ENCODE measurements around the gene CCR2. TPM values are rescaled to one million over a fixed set of nuclear protein-coding genes. Genes with fewer than 3 reads are reported as not detected.

CCR2 gene
- total RNA-seq, 1 donor from 2014 or later: 0.91 TPM

GRCh38 chr3:46350262-46350565 is 3.7 kb upstream of the CCR2 start:
- intact Hi-C loops (cut with DNase I): no loop called here
- ATAC-seq (ENCODE audit: poor library complexity) (no peak), DNase-seq (no peak)

DNA sequence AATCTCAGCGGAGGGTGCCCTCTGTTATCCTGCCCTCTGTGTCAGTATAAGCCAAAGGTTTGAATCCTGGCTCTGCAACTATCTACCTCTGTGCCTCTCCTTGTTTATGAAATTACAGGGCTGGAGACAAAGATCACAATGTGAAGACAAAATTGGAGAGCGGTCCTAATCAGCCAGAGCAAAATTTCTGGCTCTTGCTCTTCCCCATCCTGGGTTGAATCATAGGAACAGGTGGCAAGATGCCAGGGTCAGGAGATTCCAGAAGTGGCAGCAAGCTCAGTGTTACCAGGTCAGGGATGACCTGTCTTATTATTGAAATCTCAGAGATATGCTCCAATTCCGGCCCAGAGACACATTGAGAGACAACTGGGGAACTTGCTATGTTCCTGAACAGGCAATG is 2.3 kb upstream of the CCR2 start:
- ATAC-seq (ENCODE audit: poor library complexity) (peak; percentile 58), DNase-seq (no peak)

GRCh38 chr3:46353090-46353489 is 821 bp upstream of the CCR2 start:
- intact Hi-C loops (cut with DNase I): no loop called here
- DNase-seq (no peak), ATAC-seq (ENCODE audit: poor library complexity) (no peak)

More for the DNA sequence above, 2.3 kb upstream of the CCR2 start:
- intact Hi-C loops (cut with DNase I): no loop called here

GRCh38 chr3:46354478-46354877 is 567 bp downstream of the CCR2 start:
- intact Hi-C loops (cut with DNase I): no loop called here
- ATAC-seq (ENCODE audit: poor library complexity) (no peak), DNase-seq (no peak)

- no peak for DNase-seq
- intact Hi-C loops (cut with DNase I): no loop called here
- ATAC-seq (ENCODE audit: poor library complexity): no peak
Measured at GRCh38 chr3:46354984-46355383, 1.1 kb downstream of the CCR2 start.

- ATAC-seq (ENCODE audit: poor library complexity): no peak
- intact Hi-C loops (cut with DNase I): no loop called here
- DNase-seq: no peak
Measured at GRCh38 chr3:46356276-46356675, 2.4 kb downstream of the CCR2 start.

- DNase-seq: no peak
- ATAC-seq (ENCODE audit: poor library complexity): no peak
- intact Hi-C loops (cut with DNase I): no loop called here
Measured at GRCh38 chr3:46356909-46357308, 3.0 kb downstream of the CCR2 start.

GRCh38 chr3:46358466-46358865 is 4.6 kb downstream of the CCR2 start:
- intact Hi-C loops (cut with DNase I): no loop called here
- no peak for DNase-seq
- no peak for ATAC-seq (ENCODE audit: poor library complexity)

- no peak for ATAC-seq (ENCODE audit: poor library complexity)
- intact Hi-C loops (cut with DNase I): no loop called here
Measured at GRCh38 chr3:46359733-46360493, 6.0 kb downstream of the CCR2 start.

GRCh38 chr3:46360907-46361306 is 7.0 kb downstream of the CCR2 start:
- intact Hi-C loops (cut with DNase I): no loop called here
- DNase-seq: peak; percentile 47
- no peak for ATAC-seq (ENCODE audit: poor library complexity)

More at GRCh38 chr3:46359733-46360493, 6.0 kb downstream of the CCR2 start:
- DNase-seq: no peak

DNA sequence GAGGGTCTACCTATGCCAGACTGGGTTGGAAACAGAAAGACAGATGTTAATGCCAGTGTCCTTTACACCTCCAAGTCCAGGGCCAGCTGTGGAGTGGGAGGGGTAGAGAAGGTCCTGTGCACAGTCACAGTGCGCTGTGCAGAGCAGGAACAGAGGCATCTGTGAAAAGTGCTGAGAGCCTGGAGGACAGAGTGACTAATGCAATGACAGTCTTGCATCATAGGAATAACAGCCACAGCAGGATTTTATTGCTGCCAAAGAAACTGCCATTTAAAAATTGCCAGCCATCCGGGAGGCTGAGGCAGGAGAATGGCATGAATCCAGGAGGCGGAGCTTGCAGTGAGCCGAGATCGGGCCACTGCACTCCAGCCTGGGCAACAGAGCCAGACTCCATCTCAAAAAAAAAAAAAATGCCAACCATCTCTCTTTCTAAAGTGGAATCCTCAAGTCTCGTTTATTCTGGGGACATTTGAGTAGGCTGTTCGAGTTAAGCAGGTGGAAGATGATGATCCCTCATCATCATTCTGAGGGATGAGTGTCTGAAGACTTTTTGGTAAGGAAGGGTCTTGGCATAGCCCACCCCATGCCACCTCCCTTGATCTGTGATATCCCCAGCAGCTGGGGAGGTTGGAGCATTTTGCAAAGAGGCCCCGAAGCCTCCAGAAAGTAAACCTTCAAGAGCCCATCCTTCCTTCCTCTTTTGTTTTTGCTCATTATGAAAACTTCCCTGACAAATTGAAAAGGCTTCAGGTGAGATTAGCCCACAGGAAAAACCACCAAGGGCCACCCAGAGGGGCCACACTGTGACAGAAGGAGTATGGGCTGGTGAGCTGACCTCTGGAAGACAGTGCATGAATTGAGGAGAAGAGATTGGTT is 7.7 kb downstream of the CCR2 start:
- peak; percentile 51 for DNase-seq
- ATAC-seq (ENCODE audit: poor library complexity): peak; percentile 80

DNA sequence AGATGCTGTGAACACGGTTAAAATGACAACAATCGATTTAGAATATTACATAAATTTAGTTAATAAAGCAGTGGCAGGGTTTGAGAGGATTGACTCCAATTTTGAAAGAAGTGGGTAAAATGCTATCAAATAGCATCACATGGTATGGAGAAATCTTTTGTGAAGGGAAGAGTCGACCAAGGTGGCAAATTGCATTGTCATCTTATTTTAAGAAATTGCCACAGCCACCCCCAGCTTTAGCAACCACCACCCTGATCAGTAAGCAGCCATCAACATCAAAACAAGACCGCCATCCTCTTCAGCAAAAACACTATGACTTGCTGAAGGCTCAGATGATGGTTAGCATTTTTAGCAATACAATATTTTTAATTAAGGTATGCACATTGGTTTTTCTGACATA is 11.1 kb downstream of the CCR2 start:
- ATAC-seq (ENCODE audit: poor library complexity) (no peak), DNase-seq (no peak)
- intact Hi-C loops (cut with DNase I): no loop called here

More for the DNA sequence above, 7.7 kb downstream of the CCR2 start:
- intact Hi-C loops (cut with DNase I): no loop called here

DNA sequence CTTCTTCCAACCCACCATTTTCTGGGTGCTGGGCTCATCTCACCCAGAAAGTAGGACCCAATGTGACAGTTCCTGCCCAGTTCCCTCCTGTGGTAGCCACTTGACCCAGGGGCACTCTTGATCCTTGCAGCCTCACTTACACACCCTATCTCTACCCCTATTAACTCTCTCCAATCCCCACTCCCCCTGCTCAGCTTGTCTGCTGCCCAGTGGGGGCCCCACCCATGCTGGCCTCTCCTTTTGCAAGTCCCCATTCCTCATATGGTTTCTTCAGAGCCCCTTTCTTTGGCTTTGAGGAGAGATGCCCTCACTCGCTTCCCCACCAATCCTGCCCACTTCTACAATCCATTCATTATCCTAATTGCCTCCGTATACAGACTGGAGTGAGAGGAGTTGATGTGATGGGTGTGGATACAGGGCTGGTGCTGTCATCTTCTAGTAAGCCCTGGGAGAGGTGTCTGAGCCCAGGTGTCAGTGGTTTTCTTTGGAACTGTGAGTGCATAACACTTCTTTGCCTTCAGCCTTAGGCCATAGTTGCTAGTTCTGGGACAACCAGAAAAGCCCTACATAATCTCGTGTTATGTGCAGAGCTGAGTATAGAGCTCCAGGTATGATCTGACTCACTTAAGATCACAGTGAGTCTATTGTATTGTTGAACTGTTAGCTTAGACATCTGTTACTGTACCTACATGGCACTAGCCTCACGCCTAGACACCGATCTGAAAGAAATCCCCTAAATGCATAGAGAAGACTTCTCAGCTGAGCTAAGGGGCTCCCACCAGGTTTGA is 12.0 kb downstream of the CCR2 start:
- no peak for ATAC-seq (ENCODE audit: poor library complexity)
- intact Hi-C loops (cut with DNase I): no loop called here

GRCh38 chr3:46367811-46368210 is 13.9 kb downstream of the CCR2 start:
- DNase-seq (no peak), ATAC-seq (ENCODE audit: poor library complexity) (peak; percentile 75)
- intact Hi-C loops (cut with DNase I): no loop called here

More for the DNA sequence above, 12.0 kb downstream of the CCR2 start:
- no peak for DNase-seq

- DNase-seq (peak; percentile 66), ATAC-seq (ENCODE audit: poor library complexity) (peak; percentile 79)
- intact Hi-C loops (cut with DNase I): no loop called here
Measured at GRCh38 chr3:46368569-46368968, 14.7 kb downstream of the CCR2 start.

GRCh38 chr3:46369151-46369550 is 15.2 kb downstream of the CCR2 start:
- ATAC-seq (ENCODE audit: poor library complexity) (no peak), DNase-seq (no peak)
- intact Hi-C loops (cut with DNase I): no loop called here

DNA sequence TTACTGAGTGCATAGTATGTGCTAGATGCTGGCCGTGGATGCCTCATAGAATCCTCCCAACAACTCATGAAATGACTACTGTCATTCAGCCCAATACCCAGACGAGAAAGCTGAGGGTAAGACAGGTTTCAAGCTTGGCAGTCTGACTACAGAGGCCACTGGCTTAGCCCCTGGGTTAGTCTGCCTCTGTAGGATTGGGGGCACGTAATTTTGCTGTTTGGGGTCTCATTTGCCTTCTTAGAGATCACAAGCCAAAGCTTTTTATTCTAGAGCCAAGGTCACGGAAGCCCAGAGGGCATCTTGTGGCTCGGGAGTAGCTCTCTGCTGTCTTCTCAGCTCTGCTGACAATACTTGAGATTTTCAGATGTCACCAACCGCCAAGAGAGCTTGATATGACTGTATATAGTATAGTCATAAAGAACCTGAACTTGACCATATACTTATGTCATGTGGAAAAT is 15.8 kb downstream of the CCR2 start:
- intact Hi-C loops (cut with DNase I): loop anchor here (5.0 to 10.0 kb wide), 2 partner anchors 92 to 275 kb away; no protein-coding TSS in a partner anchor
- DNase-seq (no peak), ATAC-seq (ENCODE audit: poor library complexity) (no peak)

DNA sequence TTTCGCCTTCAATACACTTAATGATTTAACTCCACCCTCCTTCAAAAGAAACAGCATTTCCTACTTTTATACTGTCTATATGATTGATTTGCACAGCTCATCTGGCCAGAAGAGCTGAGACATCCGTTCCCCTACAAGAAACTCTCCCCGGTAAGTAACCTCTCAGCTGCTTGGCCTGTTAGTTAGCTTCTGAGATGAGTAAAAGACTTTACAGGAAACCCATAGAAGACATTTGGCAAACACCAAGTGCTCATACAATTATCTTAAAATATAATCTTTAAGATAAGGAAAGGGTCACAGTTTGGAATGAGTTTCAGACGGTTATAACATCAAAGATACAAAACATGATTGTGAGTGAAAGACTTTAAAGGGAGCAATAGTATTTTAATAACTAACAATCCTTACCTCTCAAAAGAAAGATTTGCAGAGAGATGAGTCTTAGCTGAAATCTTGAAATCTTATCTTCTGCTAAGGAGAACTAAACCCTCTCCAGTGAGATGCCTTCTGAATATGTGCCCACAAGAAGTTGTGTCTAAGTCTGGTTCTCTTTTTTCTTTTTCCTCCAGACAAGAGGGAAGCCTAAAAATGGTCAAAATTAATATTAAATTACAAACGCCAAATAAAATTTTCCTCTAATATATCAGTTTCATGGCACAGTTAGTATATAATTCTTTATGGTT is 17.1 kb downstream of the CCR2 start, which contains the start of gene CCR5:
TSS of gene CCR5 (plus strand) at position 108 of the 680 bp plus-strand sequence. CDS start 1,957 bp downstream, outside the sequence.
- intact Hi-C loops (cut with DNase I): loop anchor here (5.0 to 10.0 kb wide), 2 partner anchors 94 to 276 kb away; no protein-coding TSS in a partner anchor
- DNase-seq: no peak
- ATAC-seq (ENCODE audit: poor library complexity): no peak

All from Right ventricle myocardium superior (tissue), 1 donor.